CD14-positive monocyte (primary cell): ENCODE data around the gene NFXL1. TPM values are rescaled to one million over a fixed set of nuclear protein-coding genes. Genes with fewer than 3 reads are reported as not detected.
A peak's percentile ranks its signal among the peaks of the same experiment; 100 is the strongest.

ENCODE experiments used
- DNase-seq, 3 donors: peaks; one replicate each; pipeline ENCODE4 v3.0.0-alpha.2; 2011 to 2022
- H2AFZ ChIP-seq: 2 replicates; pipeline ENCODE4 v1.6.0; 2012; ENCODE audit warnings: mild to moderate bottlenecking, low read depth, low read length, inconsistent platforms; ENCODE audit not compliant: insufficient read depth, poor library complexity, severe bottlenecking
- H3K27ac ChIP-seq, 2 donors: 1 replicate in 1 of 2; 2 replicates in 1 of 2; pipeline ENCODE4 v1.5.1; 2012 to 2013; ENCODE audit warnings: low read length in 2 of 2, control low read depth in 1 of 2, inconsistent platforms in 1 of 2, low read depth in 1 of 2, mild to moderate bottlenecking in 1 of 2
- H3K27me3 ChIP-seq, 2 donors: one replicate each; pipeline versions ENCODE4 v1.6.0 to v1.6.1; 2011 to 2013; ENCODE audit warnings: low read length in 2 of 2; ENCODE audit not compliant: control insufficient read depth in 2 of 2, insufficient read depth in 2 of 2
- H3K36me3 ChIP-seq, 2 donors: replicated peaks in 1 of 2; 1 replicate in 1 of 2; 2 replicates in 1 of 2; pipeline versions ENCODE4 v1.5.1 to v1.6.1; 2012 to 2013; ENCODE audit warnings: low read length in 2 of 2, control low read depth in 1 of 2, inconsistent platforms in 1 of 2, mild to moderate bottlenecking in 1 of 2; ENCODE audit not compliant: insufficient read depth in 2 of 2, control insufficient read depth in 1 of 2
- H3K4me1 ChIP-seq, 2 donors: 1 replicate in 1 of 2; 2 replicates in 1 of 2; pipeline versions ENCODE4 v1.5.1 to v1.6.1; 2012 to 2013; ENCODE audit warnings: low read length in 2 of 2, control low read depth in 1 of 2, inconsistent platforms in 1 of 2, mild to moderate bottlenecking in 1 of 2, moderate library complexity in 1 of 2; ENCODE audit not compliant: insufficient read depth in 2 of 2, control insufficient read depth in 1 of 2
- H3K4me2 ChIP-seq: replicated peaks from 2 replicates; pipeline ENCODE3; 2012; ENCODE audit warnings: low read length, moderate library complexity, mild to moderate bottlenecking; ENCODE audit not compliant: poor library complexity, severe bottlenecking; ENCODE audit errors: extremely low read depth
- H3K4me3 ChIP-seq, 3 experiments: fragments of 200-600 bp in 1 of 3; sonication (generic) in 1 of 3; replicated peaks in 1 of 3; 1 replicate in 2 of 3; 2 replicates in 1 of 3; pipeline ENCODE4 v1.5.1; 2011 to 2013; ENCODE audit warnings: low read length in 3 of 3, mild to moderate bottlenecking in 3 of 3, control low read depth in 2 of 3, low read depth in 2 of 3, inconsistent platforms in 1 of 3, moderate library complexity in 1 of 3
- H3K79me2 ChIP-seq: 2 replicates; pipeline ENCODE4 v1.6.0; 2012; ENCODE audit warnings: mild to moderate bottlenecking, control low read depth, inconsistent platforms, low read length, moderate library complexity; ENCODE audit not compliant: insufficient read depth
- H3K9ac ChIP-seq: 2 replicates; pipeline ENCODE4 v1.6.0; 2017; ENCODE audit warnings: low read length, mild to moderate bottlenecking; ENCODE audit not compliant: insufficient read depth, poor library complexity, severe bottlenecking
- H3K9me3 ChIP-seq, 2 donors: replicated peaks in 1 of 2; 1 replicate in 1 of 2; 2 replicates in 1 of 2; pipeline versions ENCODE4 v1.5.1 to v1.6.1; 2012 to 2013; ENCODE audit warnings: low read length in 2 of 2, control low read depth in 1 of 2; ENCODE audit not compliant: control insufficient read depth in 1 of 2, insufficient read depth in 1 of 2
- H4K20me1 ChIP-seq: 2 replicates; pipeline ENCODE4 v1.6.0; 2012; ENCODE audit warnings: mild to moderate bottlenecking, low read length, control low read depth, moderate library complexity; ENCODE audit not compliant: insufficient read depth
- H3K27ac Mint-ChIP-seq, 7 donors: one replicate each; pipeline ENCODE4 v1.8.0; 2020; ENCODE audit warnings: mild to moderate bottlenecking in 7 of 7, mixed read lengths in 7 of 7, moderate library complexity in 6 of 7, inconsistent platforms in 2 of 7
- H3K27me3 Mint-ChIP-seq, 3 donors: one replicate each; pipeline ENCODE4 v1.8.0; 2021 to 2022; ENCODE audit warnings: low read depth in 3 of 3, mild to moderate bottlenecking in 3 of 3, mixed read lengths in 3 of 3, moderate library complexity in 3 of 3, inconsistent platforms in 1 of 3
- H3K36me3 Mint-ChIP-seq, 2 donors: one replicate each; pipeline ENCODE4 v1.8.0; 2020; ENCODE audit warnings: mixed read lengths in 2 of 2, inconsistent platforms in 1 of 2, mild to moderate bottlenecking in 1 of 2
- H3K4me1 Mint-ChIP-seq: one replicate; pipeline ENCODE4 v1.8.0; 2020; ENCODE audit warnings: mild to moderate bottlenecking, mixed read lengths
- H3K4me3 Mint-ChIP-seq, 2 donors: one replicate each; pipeline ENCODE4 v1.8.0; 2020; ENCODE audit warnings: mild to moderate bottlenecking in 2 of 2, mixed read lengths in 2 of 2, moderate library complexity in 1 of 2
- H3K9me3 Mint-ChIP-seq, 7 donors: one replicate each; pipeline ENCODE4 v1.8.0; 2020 to 2022; ENCODE audit warnings: mixed read lengths in 7 of 7, mild to moderate bottlenecking in 6 of 7, moderate library complexity in 6 of 7, inconsistent platforms in 2 of 7
- WGBS: methylation state at CpG from one replicate; pipeline ENCODE4 v1.1.5; 2013; ENCODE audit warnings: missing lambda C conversion rate; ENCODE audit not compliant: insufficient coverage; 5-methylcytosine and 5-hydroxymethylcytosine counted together
- intact Hi-C, 2 donors: fragments of 100-400 bp; cut with micrococcal nuclease; formaldehyde crosslinking; loops; one replicate each; pipeline versions ENCODE4 v1.15.0 to v1.15.1; 2023
- polyA plus RNA-seq, 3 donors: library from polyadenylated mRNA; depleted of rRNA in 1 of 3; unstranded in 2 of 3; stranded (reverse) in 1 of 3; fragments of 300-500 nt in 2 of 3; fragments of >200 nt in 1 of 3; fragmentation: Illumina TruSeq in 2 of 3; gene quantifications; 1 replicate in 2 of 3; 2 replicates in 1 of 3; pipeline ENCODE4 v1.2.3, GENCODE V29; 2012 to 2021
- TF ChIP-seq, protein P1 (sequence below): fragments of 200-600 bp; IDR thresholded peaks from one replicate; pipeline ENCODE4 v1.8.0; 2022; ENCODE audit warnings: antibody characterized with exemption, mild to moderate bottlenecking

NFXL1 gene
- polyA plus RNA-seq, 3 donors: 3.6 to 26.2 (median 10.6) TPM

DNA sequence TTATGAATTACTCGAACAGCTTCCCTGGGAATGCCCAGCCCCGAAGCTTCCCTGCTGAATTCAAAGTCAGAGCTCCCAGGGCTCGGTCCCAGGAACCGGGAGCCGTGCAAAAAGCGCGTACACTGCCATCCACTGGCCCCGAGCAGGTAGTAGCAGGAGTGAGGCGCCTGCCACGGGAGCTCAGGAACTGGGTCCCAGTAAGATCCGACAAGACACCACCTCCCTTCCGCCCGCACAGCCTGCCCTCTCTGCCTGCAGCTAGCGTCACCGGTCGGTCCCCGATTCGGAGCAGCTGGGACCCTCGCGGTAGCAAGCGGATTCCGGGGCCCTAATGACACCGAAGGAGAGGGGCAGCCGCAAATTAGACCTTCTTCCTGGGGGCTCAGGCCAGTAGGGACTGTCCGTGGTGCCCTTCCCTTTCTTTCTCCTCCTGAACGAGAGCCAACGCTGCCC lies 77.7 kb downstream of the NFXL1 start:
- H3K36me3 ChIP-seq: peaks cover 0 to 8% of the 10 kb centered on the region in 2 donors
- Mint-ChIP-seq H3K9me3 (peaks cover 0 to 15% (median 3%) of the 10 kb centered on the region in 7 donors), H3K36me3 (peaks cover 6 to 16% of the 10 kb centered on the region in 2 donors), H3K27ac (peak overlapping the region in 2 of 7 donors; percentile 25 to 31), H3K27me3 (peaks cover 32 to 34% (median 34%) of the 10 kb centered on the region in 3 donors), H3K4me3 (peak overlapping the region; percentile 80 to 92), H3K4me1 (peaks cover 30% of the 10 kb centered on the region)
- H3K4me2 ChIP-seq: peak overlapping the region; percentile 89
- H3K9me3 ChIP-seq: no peaks in the 10 kb centered on the region
- TF ChIP-seq, protein P1, sequence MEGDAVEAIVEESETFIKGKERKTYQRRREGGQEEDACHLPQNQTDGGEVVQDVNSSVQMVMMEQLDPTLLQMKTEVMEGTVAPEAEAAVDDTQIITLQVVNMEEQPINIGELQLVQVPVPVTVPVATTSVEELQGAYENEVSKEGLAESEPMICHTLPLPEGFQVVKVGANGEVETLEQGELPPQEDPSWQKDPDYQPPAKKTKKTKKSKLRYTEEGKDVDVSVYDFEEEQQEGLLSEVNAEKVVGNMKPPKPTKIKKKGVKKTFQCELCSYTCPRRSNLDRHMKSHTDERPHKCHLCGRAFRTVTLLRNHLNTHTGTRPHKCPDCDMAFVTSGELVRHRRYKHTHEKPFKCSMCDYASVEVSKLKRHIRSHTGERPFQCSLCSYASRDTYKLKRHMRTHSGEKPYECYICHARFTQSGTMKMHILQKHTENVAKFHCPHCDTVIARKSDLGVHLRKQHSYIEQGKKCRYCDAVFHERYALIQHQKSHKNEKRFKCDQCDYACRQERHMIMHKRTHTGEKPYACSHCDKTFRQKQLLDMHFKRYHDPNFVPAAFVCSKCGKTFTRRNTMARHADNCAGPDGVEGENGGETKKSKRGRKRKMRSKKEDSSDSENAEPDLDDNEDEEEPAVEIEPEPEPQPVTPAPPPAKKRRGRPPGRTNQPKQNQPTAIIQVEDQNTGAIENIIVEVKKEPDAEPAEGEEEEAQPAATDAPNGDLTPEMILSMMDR: peak; percentile 25
- peaks cover 3% of the 10 kb centered on the region for H4K20me1 ChIP-seq
- DNase-seq: peak in 2 of 3 donors; percentile 23 to 25
- intact Hi-C loops: no loop called here
- H3K27ac ChIP-seq: no peak overlapping the region
- 0% methylated on average over 27 of the region's 27 CpGs for WGBS
- peaks cover 19 to 36% of the 10 kb centered on the region in 2 donors for H3K27me3 ChIP-seq
- peak overlapping the region; percentile 73 for H2AFZ ChIP-seq
- no peaks in the 10 kb centered on the region for H3K79me2 ChIP-seq
- H3K4me1 ChIP-seq: peaks cover 27 to 31% of the 10 kb centered on the region in 2 donors
- H3K4me3 ChIP-seq: peak overlapping the region; percentile 6 to 73 (median 40)
- H3K9ac ChIP-seq: peak overlapping the region; percentile 56

DNA sequence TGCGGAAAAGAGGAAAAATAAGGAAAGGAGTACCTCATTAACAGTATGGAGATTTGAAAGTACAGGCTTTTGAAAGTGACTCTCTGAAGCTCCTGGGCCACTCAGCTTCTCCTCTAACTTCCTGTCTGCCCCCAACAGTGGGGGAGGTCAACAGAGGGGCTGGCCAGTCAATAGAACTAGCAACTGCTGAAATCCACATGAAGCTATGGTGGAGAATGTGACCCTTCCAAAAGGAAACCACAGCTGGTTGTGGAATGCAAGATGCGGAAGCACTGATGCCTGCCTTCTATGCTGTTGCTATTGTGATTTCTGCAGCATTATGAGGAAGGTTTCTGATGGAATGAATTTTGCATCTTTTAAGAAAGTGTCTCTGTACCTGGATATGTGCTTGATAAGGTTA lies 78.9 kb downstream of the NFXL1 start:
- no peak for DNase-seq
- H3K4me2 ChIP-seq: peak overlapping the region; percentile 24

More for the DNA sequence above, 78.9 kb downstream of the NFXL1 start:
- no peak overlapping the region for H2AFZ ChIP-seq
- intact Hi-C loops: no loop called here
- Mint-ChIP-seq H3K27ac (no peak overlapping the region), H3K27me3 (peaks cover 32 to 34% (median 34%) of the 10 kb centered on the region in 3 donors), H3K4me3 (peak overlapping the region in 1 of 2 donors; percentile 92), H3K4me1 (peaks cover 30% of the 10 kb centered on the region), H3K36me3 (peaks cover 6 to 11% of the 10 kb centered on the region in 2 donors), H3K9me3 (peaks cover 2 to 15% (median 3%) of the 10 kb centered on the region in 7 donors)
- no peak overlapping the region for H3K9ac ChIP-seq
- WGBS: 0% methylated on average over 1 of the region's 2 CpGs
- H3K27ac ChIP-seq: no peak overlapping the region
- H3K4me3 ChIP-seq: no peak overlapping the region
- TF ChIP-seq, protein P1: no peak
- H3K27me3 ChIP-seq: peaks cover 19 to 36% of the 10 kb centered on the region in 2 donors
- H3K9me3 ChIP-seq: no peaks in the 10 kb centered on the region
- peaks cover 27 to 31% of the 10 kb centered on the region in 2 donors for H3K4me1 ChIP-seq
- H3K79me2 ChIP-seq: no peaks in the 10 kb centered on the region
- H4K20me1 ChIP-seq: peaks cover 3% of the 10 kb centered on the region
- no peaks in the 10 kb centered on the region for H3K36me3 ChIP-seq
